Measurements from ENCODE around the gene LGR5.
"Not testable (repeated sequence)": the region's sequence is repeated elsewhere in the genome, so short reads cannot be mapped to it uniquely, and the experiment has no call there.

Gene LGR5

DNA sequence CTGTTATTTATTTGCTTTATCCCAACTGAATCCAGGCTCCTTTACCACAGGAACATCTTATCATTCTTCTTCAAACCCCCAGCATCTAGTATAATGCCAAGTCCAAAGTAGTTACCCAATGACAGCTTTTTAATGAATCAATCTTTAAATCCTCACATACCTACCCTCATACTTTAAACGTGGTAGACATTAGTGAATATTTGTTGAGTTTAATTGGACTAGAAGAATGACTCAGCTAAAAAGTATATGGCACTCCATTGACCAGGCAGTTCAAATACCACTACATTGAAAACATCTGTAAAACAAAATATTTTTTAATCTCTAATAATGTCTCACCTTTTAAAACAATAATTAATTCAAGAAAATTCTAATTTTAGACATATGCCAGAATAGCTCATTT lies 125.9 kb downstream of the LGR5 start:
- no peaks in the 10 kb centered on the region for H3K27me3 ChIP-seq
- H3K4me3 ChIP-seq = no peak overlapping the region
- H3K9ac ChIP-seq = no peak overlapping the region
- no peak overlapping the region for H3K27ac ChIP-seq
- no peaks in the 10 kb centered on the region for H3K9me3 ChIP-seq (replicated peaks in 1 of 11)
- no peaks in the 10 kb centered on the region for H3K36me3 ChIP-seq
- H3K4me1 ChIP-seq = no peaks in the 10 kb centered on the region
- H4K20me1 ChIP-seq = no peaks in the 10 kb centered on the region
- no peak overlapping the region for H3K4me2 ChIP-seq
- no peak for TF ChIP-seq Cebpa-rat (IDR thresholded peaks at IDR 0.05)

DNA sequence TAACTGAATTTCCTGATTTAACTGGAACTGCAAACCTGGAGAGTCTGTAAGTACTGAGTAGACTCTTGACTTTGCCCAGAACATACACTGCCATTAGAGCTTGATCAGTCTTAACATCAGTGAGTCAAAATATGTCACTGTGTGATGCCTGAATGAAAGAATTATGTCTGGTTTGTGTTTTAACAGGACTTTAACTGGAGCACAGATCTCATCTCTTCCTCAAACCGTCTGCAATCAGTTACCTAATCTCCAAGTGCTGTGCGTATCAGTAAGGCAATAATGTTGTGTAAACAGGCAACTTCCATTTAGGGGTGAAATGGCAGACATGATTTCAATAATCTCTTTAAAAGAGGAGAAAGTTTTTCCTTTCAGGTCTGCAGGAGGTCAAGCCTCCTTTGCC lies 127.1 kb downstream of the LGR5 start:
- H3K9me3 ChIP-seq (replicated peaks in 1 of 11) = no peaks in the 10 kb centered on the region
- H4K20me1 ChIP-seq = no peaks in the 10 kb centered on the region
- no peak for TF ChIP-seq Cebpa-rat (IDR thresholded peaks at IDR 0.05)
- no peak overlapping the region for H3K4me2 ChIP-seq
- no peak overlapping the region for H3K27ac ChIP-seq
- no peak overlapping the region for H3K4me3 ChIP-seq
- no peaks in the 10 kb centered on the region for H3K36me3 ChIP-seq
- no peaks in the 10 kb centered on the region for H3K4me1 ChIP-seq
- no peak overlapping the region for H3K9ac ChIP-seq
- no peaks in the 10 kb centered on the region for H3K27me3 ChIP-seq

DNA sequence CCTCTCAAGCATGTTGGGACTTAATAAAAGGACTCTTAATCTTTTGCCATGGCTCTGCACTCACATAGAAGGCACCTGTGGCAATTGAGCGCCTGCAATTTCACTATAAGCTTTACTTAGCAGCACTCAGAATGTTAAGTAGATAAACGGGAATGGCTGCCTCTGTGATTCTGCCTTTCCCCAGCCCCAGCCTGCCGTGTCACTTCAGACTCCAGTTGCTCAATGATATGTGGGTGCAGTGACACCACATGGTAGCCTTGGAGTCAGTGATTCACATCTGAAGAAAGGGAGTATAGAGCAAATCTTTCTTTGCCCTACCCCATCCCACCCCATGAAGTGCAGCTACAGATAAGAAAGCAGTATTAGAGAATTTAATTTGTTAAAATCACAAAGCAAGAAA lies 127.9 kb downstream of the LGR5 start:
- no peak for TF ChIP-seq Cebpa-rat (IDR thresholded peaks at IDR 0.05)
- Histone ChIP-seq H3K9ac (no peak overlapping the region), H3K4me2 (no peak overlapping the region)

DNA sequence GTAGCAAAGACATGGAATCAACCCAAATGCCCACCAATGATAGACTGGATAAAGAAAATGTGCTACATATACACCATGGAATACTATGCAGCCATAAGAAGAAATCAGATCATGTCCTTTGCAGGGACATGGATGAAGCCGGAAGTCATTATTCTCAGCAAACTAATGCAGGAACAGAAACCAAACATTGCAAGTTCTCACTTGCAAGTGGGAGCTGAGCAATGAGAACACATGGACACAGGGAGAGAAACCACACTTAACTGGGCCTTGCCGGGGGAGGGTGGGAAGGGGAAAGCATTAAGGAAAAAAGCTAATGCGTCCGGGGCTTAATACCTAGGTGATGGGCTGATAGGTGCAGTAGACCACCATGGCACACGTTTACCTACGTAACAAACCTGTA lies 130.3 kb downstream of the LGR5 start:
- H3K4me3 ChIP-seq; H3K4me2 ChIP-seq; H3K9ac ChIP-seq; H3K27ac ChIP-seq; H3K9me3 ChIP-seq (replicated peaks in 1 of 11); H3K36me3 ChIP-seq; H3K27me3 ChIP-seq; H4K20me1 ChIP-seq: not testable (repeated sequence)
- H3K4me1 ChIP-seq = peaks cover 0 to 18% (median 5%) of the 10 kb centered on the region in 10 experiments; a peak in 9 of 20 replicates

More for the DNA sequence above, 127.9 kb downstream of the LGR5 start:
- Histone ChIP-seq H3K36me3 (no peaks in the 10 kb centered on the region), H3K4me3 (no peak overlapping the region), H3K27ac (no peak overlapping the region), H3K9me3 (replicated peaks in 1 of 11) (no peaks in the 10 kb centered on the region), H3K27me3 (no peaks in the 10 kb centered on the region), H4K20me1 (no peaks in the 10 kb centered on the region), H3K4me1 (peaks cover 0 to 7% (median 0%) of the 10 kb centered on the region in 10 experiments; a peak in 6 of 20 replicates)

DNA sequence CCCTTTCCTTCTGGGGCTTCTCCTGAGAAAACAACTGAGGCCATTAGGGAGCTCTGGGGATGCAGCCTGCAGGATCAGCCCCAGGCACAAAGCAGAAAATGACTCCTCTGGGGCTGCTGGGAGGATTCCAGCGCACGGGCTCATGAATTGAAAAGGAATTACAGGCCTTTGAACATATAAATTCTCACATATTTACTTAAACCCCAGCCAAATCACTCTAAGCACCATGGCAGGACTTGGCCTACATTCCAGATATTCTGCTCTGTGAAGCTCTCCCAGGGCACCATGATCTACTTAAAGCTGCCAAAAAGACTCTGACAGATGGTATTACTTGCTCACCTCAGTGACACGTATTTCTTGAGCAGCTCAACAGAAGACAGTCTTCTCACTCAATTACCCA lies 136.9 kb downstream of the LGR5 start:
- no peak overlapping the region for H3K9ac ChIP-seq
- no peak for TF ChIP-seq Cebpa-rat (IDR thresholded peaks at IDR 0.05)
- H3K4me1 ChIP-seq = peaks cover 0 to 18% (median 5%) of the 10 kb centered on the region in 10 experiments; a peak in 9 of 20 replicates
- H3K9me3 ChIP-seq (replicated peaks in 1 of 11) = no peaks in the 10 kb centered on the region
- H3K4me2 ChIP-seq = no peak overlapping the region
- H3K36me3 ChIP-seq = no peaks in the 10 kb centered on the region
- no peaks in the 10 kb centered on the region for H4K20me1 ChIP-seq
- no peak overlapping the region for H3K27ac ChIP-seq
- H3K27me3 ChIP-seq = no peaks in the 10 kb centered on the region
- no peak overlapping the region for H3K4me3 ChIP-seq

DNA sequence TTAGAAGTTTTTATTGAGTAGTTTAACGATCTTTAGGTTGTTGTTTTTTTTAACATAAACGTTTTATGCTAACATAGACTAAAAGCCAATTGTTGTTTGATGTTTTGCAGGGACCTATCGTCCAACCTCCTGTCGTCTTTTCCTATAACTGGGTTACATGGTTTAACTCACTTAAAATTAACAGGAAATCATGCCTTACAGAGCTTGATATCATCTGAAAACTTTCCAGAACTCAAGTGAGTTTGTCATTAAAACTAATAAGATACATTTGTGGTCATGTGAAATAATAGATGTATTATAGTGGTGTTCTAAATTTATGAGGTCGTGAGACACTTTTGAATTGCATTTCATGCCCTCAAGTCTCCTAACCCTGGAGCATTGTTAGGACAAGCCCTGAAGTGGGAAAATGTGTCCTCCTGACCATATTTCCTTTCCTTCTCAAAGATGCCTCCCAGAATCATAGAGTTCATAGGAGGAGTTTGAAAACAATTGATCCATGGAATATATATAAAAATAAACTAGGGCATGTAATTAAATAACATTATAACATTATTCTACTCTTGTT lies 139.2 kb downstream of the LGR5 start:
- H3K36me3 ChIP-seq = no peaks in the 10 kb centered on the region
- no peak overlapping the region for H3K4me2 ChIP-seq
- H3K9ac ChIP-seq = no peak overlapping the region
- no peaks in the 10 kb centered on the region for H4K20me1 ChIP-seq
- H3K4me1 ChIP-seq = peaks cover 0 to 2% (median 0%) of the 10 kb centered on the region in 10 experiments; a peak in 2 of 20 replicates
- no peak overlapping the region for H3K27ac ChIP-seq
- H3K9me3 ChIP-seq (replicated peaks in 1 of 11) = no peaks in the 10 kb centered on the region
- H3K27me3 ChIP-seq = no peaks in the 10 kb centered on the region
- H3K4me3 ChIP-seq = no peak overlapping the region
- no peak for TF ChIP-seq Cebpa-rat (IDR thresholded peaks at IDR 0.05)

DNA sequence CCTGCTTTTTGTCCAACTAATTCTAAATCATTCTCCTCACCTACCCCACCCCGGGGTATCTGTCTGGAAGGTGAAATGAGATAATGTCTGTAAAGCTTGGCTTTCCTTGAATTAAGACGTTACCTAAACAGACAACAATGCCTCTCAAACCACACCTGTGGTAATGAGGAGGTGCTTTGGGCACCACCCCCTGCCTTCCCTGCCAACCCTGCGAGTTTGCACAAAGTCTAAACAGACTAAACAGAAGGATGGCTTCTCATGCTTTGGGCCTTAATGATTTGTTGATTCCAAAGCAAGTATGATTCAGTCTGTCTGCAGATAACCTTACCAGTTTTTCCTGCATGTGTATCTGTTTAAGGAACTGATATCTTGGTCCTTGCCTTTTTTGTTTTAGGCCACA lies 141.6 kb downstream of the LGR5 start:
- H3K36me3 ChIP-seq = no peaks in the 10 kb centered on the region
- no peaks in the 10 kb centered on the region for H3K4me1 ChIP-seq
- TF ChIP-seq Cebpa-rat (IDR thresholded peaks at IDR 0.05) = no peak
- H3K27me3 ChIP-seq = no peaks in the 10 kb centered on the region
- no peak overlapping the region for H3K9ac ChIP-seq
- H3K4me3 ChIP-seq = no peak overlapping the region
- H4K20me1 ChIP-seq = no peaks in the 10 kb centered on the region
- H3K27ac ChIP-seq = no peak overlapping the region
- no peaks in the 10 kb centered on the region for H3K9me3 ChIP-seq (replicated peaks in 1 of 11)
- no peak overlapping the region for H3K4me2 ChIP-seq

DNA sequence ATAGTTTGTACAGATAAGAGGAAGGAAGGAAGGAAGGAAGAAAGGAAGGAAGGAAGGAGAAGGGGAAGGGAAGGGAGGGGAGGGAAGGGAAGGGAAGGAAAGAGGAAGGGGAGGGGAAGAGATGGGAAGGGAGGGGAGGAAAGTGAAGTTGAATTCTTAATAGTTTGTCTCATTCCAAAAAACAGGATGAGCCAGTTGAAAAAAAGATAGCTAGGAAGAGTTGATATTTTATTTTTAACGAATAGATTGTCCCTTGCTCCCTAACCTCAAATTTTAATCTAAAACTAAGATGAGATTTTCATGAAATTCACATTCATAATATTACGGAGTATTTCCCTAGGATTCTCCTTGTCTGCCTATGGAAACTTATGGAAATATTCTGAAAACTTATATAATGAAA lies 143.3 kb downstream of the LGR5 start:
- H3K27ac ChIP-seq = no peak overlapping the region
- no peaks in the 10 kb centered on the region for H3K27me3 ChIP-seq
- no peaks in the 10 kb centered on the region for H3K36me3 ChIP-seq
- H4K20me1 ChIP-seq = no peaks in the 10 kb centered on the region
- no peak for TF ChIP-seq Cebpa-rat (IDR thresholded peaks at IDR 0.05)
- no peak overlapping the region for H3K4me2 ChIP-seq
- H3K9me3 ChIP-seq (replicated peaks in 1 of 11) = 0 out of 22 replicates have a peak, but pooled peaks cover 0 to 5% (median 0%) of the 10 kb centered on the region in 11 experiments
- H3K9ac ChIP-seq = no peak overlapping the region
- H3K4me3 ChIP-seq = no peak overlapping the region
- H3K4me1 ChIP-seq = no peaks in the 10 kb centered on the region

DNA sequence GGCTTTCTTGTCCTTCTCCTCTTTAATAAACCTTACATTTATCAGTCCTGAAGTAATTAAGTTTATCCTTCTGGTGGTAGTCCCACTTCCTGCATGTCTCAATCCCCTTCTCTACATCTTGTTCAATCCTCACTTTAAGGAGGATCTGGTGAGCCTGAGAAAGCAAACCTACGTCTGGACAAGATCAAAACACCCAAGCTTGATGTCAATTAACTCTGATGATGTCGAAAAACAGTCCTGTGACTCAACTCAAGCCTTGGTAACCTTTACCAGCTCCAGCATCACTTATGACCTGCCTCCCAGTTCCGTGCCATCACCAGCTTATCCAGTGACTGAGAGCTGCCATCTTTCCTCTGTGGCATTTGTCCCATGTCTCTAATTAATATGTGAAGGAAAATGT lies 144.8 kb downstream of the LGR5 start:
- Histone ChIP-seq H3K27me3 (no peaks in the 10 kb centered on the region), H3K4me1 (no peaks in the 10 kb centered on the region), H3K4me2 (no peak overlapping the region), H3K4me3 (no peak overlapping the region), H3K36me3 (no peaks in the 10 kb centered on the region), H4K20me1 (no peaks in the 10 kb centered on the region), H3K27ac (no peak overlapping the region), H3K9ac (no peak overlapping the region), H3K9me3 (replicated peaks in 1 of 11) (0 out of 22 replicates have a peak, but pooled peaks cover 0 to 5% (median 0%) of the 10 kb centered on the region in 11 experiments)
- TF ChIP-seq Cebpa-rat (IDR thresholded peaks at IDR 0.05) = no peak

DNA sequence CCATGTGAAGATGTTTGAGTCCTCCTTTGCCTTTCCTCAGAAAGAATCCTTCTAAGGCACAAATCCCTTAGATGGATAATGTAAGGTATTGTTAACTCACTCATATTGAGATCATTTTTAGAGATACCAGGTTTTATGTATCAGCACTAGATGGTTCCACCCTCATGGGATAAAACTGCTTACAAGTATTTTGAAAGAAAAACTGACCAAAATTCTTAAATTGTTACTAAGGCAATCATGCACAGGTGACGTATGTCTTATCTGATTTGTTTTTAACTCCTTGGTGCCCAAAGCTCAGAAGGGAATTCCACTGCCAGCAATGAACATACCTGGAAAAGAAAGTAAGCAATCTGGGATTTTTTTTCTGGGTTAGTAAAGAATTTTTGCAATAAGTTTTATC lies 145.6 kb downstream of the LGR5 start:
- Histone ChIP-seq H3K27ac (no peak overlapping the region), H3K4me1 (no peaks in the 10 kb centered on the region), H3K4me2 (no peak overlapping the region), H3K9ac (no peak overlapping the region), H3K9me3 (replicated peaks in 1 of 11) (0 out of 22 replicates have a peak, but pooled peaks cover 0 to 5% (median 0%) of the 10 kb centered on the region in 11 experiments), H3K36me3 (no peaks in the 10 kb centered on the region), H3K27me3 (no peaks in the 10 kb centered on the region), H4K20me1 (no peaks in the 10 kb centered on the region), H3K4me3 (no peak overlapping the region)
- TF ChIP-seq Cebpa-rat (IDR thresholded peaks at IDR 0.05) = no peak
